ENCODE results near the gene TMEM134.
"Not testable (repeated sequence)": the region's sequence is repeated elsewhere in the genome, so short reads cannot be mapped to it uniquely, and the experiment has no call there.

DNA sequence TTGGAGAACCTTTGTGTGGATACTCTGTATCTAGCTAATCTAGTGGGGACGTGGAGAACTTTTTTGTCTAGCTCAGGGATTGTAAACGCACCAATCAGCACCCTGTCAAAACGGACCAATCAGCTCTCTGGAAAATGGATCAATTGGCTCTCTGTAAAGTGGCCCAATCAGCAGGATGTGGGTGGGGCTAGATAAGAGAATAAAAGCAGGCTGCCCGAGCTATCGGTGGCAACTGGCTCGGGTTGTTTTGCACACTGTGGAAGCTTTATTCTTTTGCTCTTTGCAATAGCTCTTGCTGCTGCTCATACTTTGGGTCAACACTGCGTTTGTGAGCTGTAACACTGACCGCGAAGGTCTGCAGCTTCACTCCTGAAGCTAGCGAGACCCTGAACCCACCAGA lies 7.6 kb upstream of the TMEM134 start:
- TF ChIP-seq, protein P1, sequence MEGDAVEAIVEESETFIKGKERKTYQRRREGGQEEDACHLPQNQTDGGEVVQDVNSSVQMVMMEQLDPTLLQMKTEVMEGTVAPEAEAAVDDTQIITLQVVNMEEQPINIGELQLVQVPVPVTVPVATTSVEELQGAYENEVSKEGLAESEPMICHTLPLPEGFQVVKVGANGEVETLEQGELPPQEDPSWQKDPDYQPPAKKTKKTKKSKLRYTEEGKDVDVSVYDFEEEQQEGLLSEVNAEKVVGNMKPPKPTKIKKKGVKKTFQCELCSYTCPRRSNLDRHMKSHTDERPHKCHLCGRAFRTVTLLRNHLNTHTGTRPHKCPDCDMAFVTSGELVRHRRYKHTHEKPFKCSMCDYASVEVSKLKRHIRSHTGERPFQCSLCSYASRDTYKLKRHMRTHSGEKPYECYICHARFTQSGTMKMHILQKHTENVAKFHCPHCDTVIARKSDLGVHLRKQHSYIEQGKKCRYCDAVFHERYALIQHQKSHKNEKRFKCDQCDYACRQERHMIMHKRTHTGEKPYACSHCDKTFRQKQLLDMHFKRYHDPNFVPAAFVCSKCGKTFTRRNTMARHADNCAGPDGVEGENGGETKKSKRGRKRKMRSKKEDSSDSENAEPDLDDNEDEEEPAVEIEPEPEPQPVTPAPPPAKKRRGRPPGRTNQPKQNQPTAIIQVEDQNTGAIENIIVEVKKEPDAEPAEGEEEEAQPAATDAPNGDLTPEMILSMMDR (IDR thresholded peaks at IDR 0.05), result not testable (repeated sequence)
- TF ChIP-seq ZFX (IDR thresholded peaks at IDR 0.05; ENCODE audit: borderline replicate concordance), result not testable (repeated sequence)

Measured in 22Rv1 (cell line).